ENCODE results near the gene EFHC1. TPM values are rescaled to one million over a fixed set of nuclear protein-coding genes. Genes with fewer than 3 reads are reported as not detected.

Gene EFHC1
- total and polyA plus RNA-seq, 4 donors: 3.3 to 11.3 (median 6.9) TPM

DNA sequence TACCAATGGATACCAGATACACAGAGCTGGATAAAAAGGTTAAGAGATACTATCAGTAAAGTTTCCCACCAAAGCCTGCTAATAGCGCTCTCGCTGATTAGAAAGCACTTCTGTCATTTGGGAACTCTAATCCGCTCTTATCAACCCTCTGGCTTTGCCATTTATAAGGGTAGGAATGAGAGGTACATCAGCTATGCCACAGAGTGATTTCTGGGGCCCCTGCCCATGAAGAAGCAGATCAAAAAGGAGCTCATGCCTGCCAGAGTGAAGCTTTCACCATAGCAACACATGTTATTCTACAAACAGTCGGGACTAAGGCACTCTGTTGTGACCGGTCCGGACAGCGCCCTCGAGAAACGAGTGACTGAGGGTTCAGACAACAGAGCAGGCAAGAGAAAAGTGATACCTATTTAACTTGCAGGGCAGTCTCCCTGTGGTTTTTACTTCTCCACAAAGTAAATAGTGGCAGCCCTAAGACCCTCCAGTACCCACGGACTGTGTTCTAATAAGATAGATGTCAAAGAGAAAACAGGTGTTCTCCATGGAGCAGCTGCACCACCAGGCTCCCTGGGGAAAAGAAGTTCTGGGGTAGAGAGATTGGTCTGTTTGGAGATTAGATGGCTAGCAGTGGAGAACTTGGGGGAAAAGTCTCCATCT, 151.1 kb downstream of the EFHC1 start:
- Histone ChIP-seq H3K9me3 (ENCODE audit: control insufficient read depth in 4 of 4, low read length in 3 of 4) (no peaks in the 10 kb centered on the region), H3K27ac (ENCODE audit: low read depth in 1 of 2, low read length in 2 of 2) (no peak overlapping the region), H3K36me3 (ENCODE audit: control insufficient read depth in 4 of 4, insufficient read depth in 3 of 4, low read depth in 1 of 4, low read length in 3 of 4) (no peaks in the 10 kb centered on the region), H3K4me3 (ENCODE audit: low read depth in 1 of 3, low read length in 3 of 3) (no peak overlapping the region), H3K9ac (ENCODE audit: low read depth in 1 of 2, low read length in 2 of 2) (no peak overlapping the region), H3K27me3 (ENCODE audit: control insufficient read depth in 4 of 4, insufficient read depth in 4 of 4, low read length in 3 of 4) (no peaks in the 10 kb centered on the region), H3K4me1 (ENCODE audit: control insufficient read depth in 4 of 4, insufficient read depth in 4 of 4, low read length in 3 of 4) (peaks cover 2 to 35% (median 24%) of the 10 kb centered on the region in 4 donors)
- 86% methylated on average over 10 of the region's 10 CpGs for WGBS
- no peak for DNase-seq (ENCODE audit: low spot score)
- TF ChIP-seq FOXA1 (IDR thresholded peaks at IDR 0.05): no peak
- TF ChIP-seq SP1 (IDR thresholded peaks at IDR 0.05): no peak
- TF ChIP-seq, protein P1, sequence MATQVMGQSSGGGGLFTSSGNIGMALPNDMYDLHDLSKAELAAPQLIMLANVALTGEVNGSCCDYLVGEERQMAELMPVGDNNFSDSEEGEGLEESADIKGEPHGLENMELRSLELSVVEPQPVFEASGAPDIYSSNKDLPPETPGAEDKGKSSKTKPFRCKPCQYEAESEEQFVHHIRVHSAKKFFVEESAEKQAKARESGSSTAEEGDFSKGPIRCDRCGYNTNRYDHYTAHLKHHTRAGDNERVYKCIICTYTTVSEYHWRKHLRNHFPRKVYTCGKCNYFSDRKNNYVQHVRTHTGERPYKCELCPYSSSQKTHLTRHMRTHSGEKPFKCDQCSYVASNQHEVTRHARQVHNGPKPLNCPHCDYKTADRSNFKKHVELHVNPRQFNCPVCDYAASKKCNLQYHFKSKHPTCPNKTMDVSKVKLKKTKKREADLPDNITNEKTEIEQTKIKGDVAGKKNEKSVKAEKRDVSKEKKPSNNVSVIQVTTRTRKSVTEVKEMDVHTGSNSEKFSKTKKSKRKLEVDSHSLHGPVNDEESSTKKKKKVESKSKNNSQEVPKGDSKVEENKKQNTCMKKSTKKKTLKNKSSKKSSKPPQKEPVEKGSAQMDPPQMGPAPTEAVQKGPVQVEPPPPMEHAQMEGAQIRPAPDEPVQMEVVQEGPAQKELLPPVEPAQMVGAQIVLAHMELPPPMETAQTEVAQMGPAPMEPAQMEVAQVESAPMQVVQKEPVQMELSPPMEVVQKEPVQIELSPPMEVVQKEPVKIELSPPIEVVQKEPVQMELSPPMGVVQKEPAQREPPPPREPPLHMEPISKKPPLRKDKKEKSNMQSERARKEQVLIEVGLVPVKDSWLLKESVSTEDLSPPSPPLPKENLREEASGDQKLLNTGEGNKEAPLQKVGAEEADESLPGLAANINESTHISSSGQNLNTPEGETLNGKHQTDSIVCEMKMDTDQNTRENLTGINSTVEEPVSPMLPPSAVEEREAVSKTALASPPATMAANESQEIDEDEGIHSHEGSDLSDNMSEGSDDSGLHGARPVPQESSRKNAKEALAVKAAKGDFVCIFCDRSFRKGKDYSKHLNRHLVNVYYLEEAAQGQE (IDR thresholded peaks at IDR 0.05): no peak

DNA sequence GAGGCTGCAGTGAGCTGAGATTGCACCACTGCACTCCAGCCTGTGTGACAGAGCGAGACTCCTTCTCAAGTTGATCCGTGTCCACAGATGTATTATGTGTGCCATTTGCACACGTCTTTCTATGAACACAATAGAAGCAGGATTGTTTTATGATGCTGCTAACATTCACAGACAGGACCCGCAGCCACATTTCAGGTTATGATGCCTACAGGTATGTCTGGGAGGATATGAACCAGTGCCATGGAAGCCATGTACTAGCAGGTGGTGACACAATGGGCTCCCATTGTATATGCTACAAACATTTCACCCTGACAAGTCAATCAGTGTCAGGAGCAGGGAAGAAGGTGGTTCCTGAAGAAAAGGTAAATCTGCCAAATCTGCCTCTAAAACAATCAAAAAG, 152.4 kb downstream of the EFHC1 start:
- H3K27ac ChIP-seq (ENCODE audit: low read depth in 1 of 2, low read length in 2 of 2): no peak overlapping the region
- H3K9ac ChIP-seq (ENCODE audit: low read depth in 1 of 2, low read length in 2 of 2): no peak overlapping the region
- TF ChIP-seq HNF4A (conservative IDR thresholded peaks at IDR 0.05) (no peak), EGR1 (IDR thresholded peaks at IDR 0.05; ENCODE audit: low read depth in 2 of 2) (no peak), HNF4G (IDR thresholded peaks at IDR 0.05) (no peak), NR2F2 (IDR thresholded peaks at IDR 0.05) (no peak), RAD21 (IDR thresholded peaks at IDR 0.05) (no peak), TAF1 (conservative IDR thresholded peaks at IDR 0.05) (no peak), FOXA2 (IDR thresholded peaks at IDR 0.05) (no peak), FOXA1 (IDR thresholded peaks at IDR 0.05) (no peak), JUND (IDR thresholded peaks at IDR 0.05) (no peak), RXRA (IDR thresholded peaks at IDR 0.05) (no peak)
- TF ChIP-seq, protein P2, sequence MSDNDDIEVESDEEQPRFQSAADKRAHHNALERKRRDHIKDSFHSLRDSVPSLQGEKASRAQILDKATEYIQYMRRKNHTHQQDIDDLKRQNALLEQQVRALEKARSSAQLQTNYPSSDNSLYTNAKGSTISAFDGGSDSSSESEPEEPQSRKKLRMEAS (IDR thresholded peaks at IDR 0.05): no peak
- TF ChIP-seq, protein P3, sequence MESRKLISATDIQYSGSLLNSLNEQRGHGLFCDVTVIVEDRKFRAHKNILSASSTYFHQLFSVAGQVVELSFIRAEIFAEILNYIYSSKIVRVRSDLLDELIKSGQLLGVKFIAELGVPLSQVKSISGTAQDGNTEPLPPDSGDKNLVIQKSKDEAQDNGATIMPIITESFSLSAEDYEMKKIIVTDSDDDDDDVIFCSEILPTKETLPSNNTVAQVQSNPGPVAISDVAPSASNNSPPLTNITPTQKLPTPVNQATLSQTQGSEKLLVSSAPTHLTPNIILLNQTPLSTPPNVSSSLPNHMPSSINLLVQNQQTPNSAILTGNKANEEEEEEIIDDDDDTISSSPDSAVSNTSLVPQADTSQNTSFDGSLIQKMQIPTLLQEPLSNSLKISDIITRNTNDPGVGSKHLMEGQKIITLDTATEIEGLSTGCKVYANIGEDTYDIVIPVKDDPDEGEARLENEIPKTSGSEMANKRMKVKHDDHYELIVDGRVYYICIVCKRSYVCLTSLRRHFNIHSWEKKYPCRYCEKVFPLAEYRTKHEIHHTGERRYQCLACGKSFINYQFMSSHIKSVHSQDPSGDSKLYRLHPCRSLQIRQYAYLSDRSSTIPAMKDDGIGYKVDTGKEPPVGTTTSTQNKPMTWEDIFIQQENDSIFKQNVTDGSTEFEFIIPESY (IDR thresholded peaks at IDR 0.05): no peak
- TF ChIP-seq, protein P4, sequence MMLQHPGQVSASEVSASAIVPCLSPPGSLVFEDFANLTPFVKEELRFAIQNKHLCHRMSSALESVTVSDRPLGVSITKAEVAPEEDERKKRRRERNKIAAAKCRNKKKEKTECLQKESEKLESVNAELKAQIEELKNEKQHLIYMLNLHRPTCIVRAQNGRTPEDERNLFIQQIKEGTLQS (IDR thresholded peaks at IDR 0.05): no peak
- TF ChIP-seq, protein P5, sequence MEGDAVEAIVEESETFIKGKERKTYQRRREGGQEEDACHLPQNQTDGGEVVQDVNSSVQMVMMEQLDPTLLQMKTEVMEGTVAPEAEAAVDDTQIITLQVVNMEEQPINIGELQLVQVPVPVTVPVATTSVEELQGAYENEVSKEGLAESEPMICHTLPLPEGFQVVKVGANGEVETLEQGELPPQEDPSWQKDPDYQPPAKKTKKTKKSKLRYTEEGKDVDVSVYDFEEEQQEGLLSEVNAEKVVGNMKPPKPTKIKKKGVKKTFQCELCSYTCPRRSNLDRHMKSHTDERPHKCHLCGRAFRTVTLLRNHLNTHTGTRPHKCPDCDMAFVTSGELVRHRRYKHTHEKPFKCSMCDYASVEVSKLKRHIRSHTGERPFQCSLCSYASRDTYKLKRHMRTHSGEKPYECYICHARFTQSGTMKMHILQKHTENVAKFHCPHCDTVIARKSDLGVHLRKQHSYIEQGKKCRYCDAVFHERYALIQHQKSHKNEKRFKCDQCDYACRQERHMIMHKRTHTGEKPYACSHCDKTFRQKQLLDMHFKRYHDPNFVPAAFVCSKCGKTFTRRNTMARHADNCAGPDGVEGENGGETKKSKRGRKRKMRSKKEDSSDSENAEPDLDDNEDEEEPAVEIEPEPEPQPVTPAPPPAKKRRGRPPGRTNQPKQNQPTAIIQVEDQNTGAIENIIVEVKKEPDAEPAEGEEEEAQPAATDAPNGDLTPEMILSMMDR (IDR thresholded peaks at IDR 0.05; ENCODE audit: low read depth, low read length, missing input control): no peak
- peaks cover 2 to 29% (median 15%) of the 10 kb centered on the region in 4 donors for H3K4me1 ChIP-seq (ENCODE audit: control insufficient read depth in 4 of 4, insufficient read depth in 4 of 4, low read length in 3 of 4)
- H3K4me3 ChIP-seq (ENCODE audit: low read depth in 1 of 3, low read length in 3 of 3): no peak overlapping the region
- H3K9me3 ChIP-seq (ENCODE audit: control insufficient read depth in 4 of 4, low read length in 3 of 4): no peaks in the 10 kb centered on the region
- no peaks in the 10 kb centered on the region for H3K36me3 ChIP-seq (ENCODE audit: control insufficient read depth in 4 of 4, insufficient read depth in 3 of 4, low read depth in 1 of 4, low read length in 3 of 4)
- no peaks in the 10 kb centered on the region for H3K27me3 ChIP-seq (ENCODE audit: control insufficient read depth in 4 of 4, insufficient read depth in 4 of 4, low read length in 3 of 4)
- WGBS: 95% methylated on average over 4 of the region's 4 CpGs
- no peak for DNase-seq (ENCODE audit: low spot score)
